NCI-H2029 (cell line): ENCODE results near the gene EXOC2.

Experiments
- DNase-seq: peaks from one replicate; lab custom pipeline; 2025; lab: John Stamatoyannopoulos, UW

Gene EXOC2

DNA sequence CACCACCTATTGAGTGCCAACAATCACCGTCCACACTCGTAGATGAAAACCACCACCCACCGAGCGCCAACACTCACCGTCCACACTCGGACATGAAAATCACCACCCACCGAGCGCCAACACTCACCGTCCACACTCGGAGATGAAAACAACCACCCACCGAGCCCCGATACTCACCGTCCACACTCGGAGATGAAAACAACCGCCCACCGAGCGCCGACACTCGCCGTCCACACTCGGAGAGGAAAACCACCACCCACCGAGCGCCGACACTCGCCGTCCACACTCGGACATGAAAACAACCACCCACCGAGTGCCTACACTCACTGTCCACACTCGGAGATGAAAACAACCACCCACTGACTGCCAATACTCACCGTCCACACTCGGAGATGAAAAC, 172.1 kb downstream of the EXOC2 start:
- no peak for DNase-seq

DNA sequence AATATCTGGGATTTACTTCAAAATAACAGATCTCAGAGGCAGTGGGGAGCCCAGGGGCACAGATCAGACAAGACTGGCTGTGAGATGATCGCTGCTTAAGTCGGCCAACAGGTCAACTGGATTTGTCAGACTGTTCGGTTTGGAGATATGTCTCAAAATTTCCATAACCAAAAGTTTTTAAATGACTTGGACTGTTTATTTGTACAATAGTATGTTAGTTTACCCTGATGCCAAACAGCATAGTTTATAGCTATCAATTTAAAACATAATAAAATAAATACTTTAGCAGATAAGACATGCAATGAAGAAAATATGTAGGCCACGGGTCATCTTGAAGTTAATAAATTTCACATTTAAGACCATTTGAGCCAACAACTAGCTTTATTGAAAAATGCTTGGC, 174.7 kb downstream of the EXOC2 start:
- no peak for DNase-seq

DNA sequence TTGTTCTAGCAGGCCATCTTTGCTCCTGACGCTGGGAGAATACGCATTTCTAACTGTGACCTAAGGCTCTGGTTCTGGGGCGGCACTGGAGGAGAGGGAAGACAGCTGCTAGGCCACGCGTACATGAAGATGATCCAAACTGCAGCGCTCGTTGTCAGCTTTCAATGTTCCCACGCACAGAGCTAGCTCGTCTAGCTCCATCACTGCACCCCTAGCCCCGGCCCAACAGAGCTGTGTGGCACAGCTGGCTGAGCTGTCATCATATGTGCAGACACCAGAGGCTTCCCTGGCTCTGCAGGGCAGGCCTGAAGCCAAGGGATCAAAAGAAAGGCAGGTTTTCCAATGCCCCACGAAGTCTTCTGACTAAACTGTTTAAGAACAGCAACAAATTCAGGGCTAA, 176.7 kb downstream of the EXOC2 start:
- no peak for DNase-seq

DNA sequence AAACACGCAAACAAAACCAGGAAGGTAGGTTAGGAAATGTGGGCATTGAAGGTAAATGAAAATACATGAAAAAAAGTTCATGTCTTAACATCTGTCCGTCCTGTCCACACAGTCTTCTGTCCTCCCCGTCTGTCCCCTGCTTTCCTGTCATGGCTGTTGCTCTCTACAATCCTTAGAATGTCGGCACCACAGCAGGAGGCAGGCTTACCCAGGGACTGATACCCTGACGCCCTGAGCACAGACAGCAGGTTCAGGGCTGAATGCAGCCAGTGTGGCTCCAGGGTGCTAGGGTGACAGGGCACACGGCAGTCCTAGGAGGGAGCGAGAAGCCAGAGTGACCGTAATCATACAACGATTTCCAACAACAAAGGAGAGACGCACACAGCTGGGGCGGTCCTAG, 177.7 kb downstream of the EXOC2 start:
- no peak for DNase-seq

DNA sequence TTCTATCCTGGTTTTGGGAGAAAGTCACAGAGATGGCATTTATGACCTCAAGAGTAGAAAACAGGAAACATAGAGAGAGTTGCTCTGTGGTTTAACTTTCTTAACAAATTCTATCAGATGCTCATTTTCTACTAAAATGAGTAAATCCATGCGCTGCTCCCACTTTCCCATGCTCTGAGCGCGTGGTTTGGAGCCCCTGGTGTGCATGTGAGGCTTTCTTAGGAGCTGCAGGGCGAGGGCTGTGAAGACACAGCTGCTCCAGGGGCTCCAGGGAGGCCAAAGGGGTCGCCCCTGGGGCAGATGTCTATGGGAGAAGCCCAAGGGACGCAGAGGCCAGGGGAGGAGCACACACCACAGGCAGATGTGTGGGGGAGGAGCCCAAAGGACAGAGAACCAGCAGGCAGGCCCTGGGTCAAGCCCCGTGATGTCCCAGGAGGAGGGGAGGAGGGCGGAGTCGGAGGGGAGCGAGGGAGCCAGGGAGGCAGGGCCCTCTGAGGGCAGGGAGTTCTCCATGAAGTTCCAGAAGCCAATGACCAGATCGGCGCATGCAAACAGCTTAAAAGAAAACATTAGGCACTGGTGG, 178.5 kb downstream of the EXOC2 start:
- no peak for DNase-seq

DNA sequence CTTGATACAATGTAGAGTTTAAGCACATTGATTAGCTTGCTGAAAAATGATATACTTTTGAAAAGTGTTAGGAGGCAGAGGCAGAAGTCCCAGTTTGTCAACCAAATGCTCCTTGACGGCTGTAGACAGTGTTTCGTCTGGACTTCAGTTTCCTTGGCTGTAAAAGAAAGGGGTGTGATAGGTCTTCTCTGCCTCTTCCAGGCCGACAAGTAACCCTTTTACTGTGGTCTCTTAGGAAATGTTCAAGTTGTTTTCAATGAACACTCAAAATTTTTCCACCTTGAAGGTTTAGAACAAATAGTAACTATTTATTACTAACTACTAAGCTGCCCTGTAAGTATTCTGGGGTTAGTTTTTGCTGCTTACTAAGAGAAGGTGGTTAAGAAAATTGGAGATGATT, 179.0 kb downstream of the EXOC2 start:
- no peak for DNase-seq

DNA sequence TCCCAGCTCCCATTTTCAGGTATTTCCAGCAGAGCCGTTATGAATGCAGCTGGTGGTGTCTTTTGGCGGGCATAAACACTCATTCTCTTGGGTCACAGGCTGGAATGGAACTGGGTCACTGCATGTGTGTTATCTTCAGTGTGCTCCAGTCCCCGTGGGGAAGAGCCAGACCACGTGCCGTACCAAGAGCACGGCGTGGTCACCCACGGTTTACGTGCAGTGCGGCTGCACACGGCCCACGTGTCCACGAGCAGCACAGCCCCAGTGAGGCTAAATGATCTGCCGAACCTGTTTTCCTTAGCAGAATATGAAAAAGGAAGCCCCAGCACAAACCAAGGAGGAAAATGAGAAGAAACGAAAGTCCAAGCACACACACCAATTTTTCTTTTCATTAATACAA, 179.9 kb downstream of the EXOC2 start:
- DNase-seq: no peak

DNA sequence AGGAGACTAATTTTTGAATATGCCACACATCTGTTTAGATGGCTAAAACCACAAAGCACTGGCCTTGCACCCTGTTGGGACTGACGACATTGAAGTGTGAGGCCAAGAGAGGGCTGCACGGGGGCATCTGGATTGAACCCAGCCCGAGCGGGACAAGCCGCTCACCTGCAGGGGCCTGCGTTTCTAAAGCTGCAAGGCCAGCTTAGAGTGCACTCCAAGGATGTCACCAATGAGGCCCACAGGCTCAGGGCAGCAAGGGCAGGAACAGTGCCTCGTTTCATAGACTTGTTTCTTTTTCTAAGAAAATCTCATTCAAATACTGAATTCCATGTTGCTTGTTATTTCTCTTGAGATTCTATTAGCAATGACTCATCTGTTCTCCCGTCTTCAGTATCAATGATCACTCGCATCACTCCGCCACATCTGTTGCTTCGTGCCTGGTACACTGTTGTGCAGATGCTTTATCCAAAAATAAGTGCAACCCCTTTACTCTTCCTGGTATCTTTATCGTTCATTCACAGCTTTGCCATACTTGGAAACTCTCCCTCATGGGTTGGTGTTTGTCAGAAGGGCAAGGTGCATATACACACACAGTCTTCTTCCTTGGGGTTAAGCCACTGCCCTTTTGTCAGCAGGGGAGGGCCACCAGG, 181.3 kb downstream of the EXOC2 start:
- no peak for DNase-seq

DNA sequence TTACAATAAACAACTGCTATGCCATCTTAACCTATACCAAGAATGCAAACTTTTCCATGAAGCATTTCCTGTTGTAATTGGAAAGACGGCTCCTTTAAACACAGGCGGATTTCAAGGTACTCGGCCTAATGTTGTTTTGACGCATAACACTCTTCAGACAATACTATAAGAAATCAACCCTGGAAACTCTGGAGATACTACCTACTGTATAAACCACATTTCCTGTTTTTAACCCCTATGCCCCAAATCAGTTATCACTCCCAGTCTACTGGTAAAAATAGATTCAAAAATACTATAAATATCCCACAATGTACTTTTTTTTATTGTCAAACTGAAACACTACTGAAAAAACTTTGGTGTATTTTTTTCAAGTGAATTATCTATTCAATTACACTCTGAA, 183.3 kb downstream of the EXOC2 start:
- no peak for DNase-seq

DNA sequence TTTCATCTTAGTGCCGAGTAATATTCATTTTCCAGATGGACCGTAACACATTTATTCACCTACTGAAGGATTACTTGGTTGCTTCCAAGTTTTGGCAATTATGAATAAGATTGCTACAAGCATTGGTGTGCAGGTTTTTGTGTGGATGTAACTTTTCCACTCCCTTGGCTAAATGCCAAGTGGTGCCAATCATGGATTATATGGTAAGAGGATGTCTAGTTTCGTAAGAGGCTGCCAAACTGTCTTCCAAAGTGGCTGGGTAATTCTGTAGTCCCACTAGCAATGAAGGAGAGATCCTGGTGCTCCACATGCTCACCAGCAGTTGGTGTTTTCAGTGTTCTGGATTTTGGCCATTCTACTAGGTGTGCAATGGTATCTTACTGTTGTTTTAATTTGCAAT, 184.3 kb downstream of the EXOC2 start:
- no peak for DNase-seq

DNA sequence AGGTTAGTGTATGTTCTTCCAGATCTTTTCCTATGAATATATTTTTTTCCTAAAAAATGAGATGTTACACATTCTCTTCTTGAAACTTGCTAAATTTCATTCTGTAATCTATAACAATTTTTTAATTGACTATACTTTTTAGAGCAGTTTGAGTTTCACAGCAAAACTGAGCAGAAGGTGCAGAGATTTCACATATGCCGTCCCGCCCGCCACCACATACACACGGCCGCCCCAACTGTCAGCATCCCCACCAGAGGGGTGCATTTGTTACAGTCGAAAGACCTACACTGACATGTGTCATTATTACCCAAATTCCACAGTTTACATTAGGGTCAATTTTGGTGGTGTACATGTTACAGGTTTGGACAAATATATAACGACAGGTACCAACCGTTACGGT, 184.9 kb downstream of the EXOC2 start:
- no peak for DNase-seq

DNA sequence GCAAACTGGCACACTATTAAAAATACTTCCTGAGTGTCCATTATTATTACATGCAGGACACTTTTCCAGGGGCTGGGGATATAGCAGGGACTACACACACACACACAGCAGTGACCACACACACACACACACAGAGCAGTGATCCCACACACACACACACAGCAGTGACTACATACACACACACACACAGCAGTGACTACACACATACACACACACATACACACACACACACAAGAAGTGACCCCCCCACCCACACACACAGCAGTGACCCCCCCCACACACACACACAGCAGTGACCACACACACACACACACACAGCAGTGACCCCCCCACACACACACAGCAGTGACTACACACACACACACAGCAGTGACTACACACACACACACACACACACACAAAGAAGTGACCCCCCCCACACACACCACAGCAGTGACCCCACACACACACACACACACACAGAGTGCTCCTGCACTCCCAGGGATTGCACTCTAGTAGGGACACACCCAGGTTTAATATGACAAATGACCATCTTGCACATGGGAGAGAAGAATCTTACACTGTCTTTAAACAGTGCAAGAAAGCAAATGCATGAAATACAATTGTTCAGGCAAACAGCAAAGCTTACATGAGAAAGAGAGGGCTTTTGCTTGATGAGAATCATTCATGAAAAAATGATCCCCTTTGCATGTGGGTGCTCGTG, 185.9 kb downstream of the EXOC2 start:
- no peak for DNase-seq

DNA sequence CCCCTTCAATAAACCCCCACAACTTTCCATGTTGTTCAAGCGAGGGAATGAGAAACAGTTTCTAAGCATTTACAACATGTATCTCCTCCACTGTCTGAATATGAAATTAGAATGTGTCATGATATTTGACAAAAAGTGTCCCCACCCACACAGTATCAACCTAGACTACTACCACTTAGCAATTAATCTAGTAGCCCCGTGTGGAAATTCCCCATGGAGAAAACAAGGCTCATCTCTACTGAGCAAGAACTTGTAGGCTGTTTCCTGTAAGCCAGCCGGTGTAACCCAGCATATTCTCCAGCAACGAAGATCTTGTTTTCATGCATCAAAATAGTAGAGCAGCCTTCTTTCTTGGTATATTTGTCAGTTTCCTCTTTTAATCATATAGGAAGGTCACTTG, 186.4 kb downstream of the EXOC2 start:
- DNase-seq: no peak

DNA sequence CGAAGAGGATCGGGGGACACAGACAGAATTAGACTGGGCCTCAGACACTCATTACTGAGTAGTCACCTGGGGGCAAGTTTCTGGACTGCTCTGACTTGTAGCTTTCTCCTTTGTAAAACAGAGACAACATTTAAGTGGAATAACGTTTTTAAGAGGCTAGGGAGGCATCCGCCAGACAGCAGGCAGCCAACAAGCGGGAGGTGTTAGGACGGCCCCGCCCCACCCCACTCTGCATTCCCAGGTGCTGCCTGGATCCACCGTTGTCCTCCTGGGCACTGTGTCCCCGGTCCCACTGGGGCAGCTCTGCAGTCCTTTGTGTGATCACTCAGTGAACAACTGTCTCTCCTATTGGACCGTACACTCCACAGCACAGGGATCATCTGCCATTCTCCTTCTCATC, 187.6 kb downstream of the EXOC2 start:
- DNase-seq: no peak

DNA sequence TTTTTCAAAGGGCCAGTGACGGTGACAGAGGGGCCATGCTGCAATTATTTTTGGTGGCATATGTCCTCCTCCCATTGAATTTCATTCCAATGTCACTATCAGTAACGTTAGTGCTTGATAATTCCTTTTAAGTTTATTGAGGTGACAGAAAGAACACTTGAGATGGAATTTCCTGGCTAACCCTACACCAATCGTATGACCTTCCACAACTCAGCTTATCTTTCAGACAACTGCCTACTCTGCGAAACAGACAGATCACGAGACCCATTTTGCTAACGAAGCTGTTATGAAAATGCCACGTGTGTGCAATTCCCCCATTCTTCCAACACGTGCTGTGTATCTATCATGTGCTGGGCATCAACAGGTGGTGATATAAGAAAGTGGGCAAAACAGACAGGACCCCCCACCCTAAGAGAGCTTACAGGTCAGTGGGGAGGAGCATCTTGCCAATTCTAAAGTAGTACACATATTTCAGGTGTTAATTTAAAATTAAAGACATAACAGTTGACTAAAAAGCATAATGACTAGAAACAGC, 188.4 kb downstream of the EXOC2 start:
- DNase-seq: no peak

DNA sequence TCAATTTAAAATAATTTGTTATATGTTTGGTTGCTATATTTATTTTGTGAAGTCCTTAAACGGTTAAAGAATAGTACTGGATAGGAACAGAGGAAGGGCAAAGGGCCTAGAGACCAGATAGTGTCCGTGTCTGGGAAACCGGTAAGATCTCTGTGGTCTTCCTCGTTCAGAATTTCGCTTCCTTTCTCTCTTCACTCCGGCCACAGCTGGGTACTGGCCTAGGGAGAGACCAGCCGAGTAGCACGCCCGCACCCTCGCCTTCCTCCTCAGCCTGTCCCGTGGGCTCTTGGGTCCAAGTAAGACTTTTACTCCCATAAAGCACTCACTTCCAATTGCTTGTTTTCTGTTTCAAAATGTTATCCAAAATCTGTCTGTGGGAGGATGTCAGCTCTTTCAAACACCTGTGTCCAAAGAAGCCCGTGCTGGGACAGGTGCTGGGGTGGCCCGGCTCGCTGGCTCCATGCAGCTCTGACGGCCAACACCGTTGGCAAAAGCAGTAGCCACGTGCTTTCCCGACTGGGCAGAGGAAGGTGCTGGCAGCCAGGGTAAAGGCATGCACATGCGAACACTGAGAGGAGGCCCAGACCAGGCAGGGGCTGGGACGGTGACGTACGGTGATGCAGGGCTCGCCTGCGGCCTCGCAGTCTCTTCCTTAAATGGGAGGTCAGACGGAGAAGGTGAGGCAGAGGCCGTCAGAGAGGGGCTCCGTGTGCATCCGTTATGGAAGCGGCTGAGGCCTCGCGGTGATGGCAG, 189.2 kb downstream of the EXOC2 start:
- DNase-seq: no peak

DNA sequence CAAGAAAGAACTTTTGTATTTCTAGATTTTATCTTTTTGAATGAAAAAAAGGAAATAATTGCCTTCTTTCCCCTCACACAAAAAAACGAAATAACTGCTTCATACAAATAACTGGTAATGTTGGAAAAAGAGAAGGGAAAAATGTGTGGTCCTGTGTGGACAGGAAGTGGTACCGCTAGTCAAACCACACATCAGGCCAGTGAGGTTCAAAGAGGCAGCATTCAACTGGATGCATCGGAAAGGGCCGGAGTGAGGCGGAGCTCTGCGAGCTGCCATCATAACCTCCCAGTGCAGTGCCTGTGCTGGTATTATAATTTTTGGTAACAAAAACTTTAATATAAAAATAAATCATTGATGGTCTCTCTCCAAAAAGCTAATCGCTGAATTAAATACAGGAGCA, 190.2 kb downstream of the EXOC2 start:
- no peak for DNase-seq

DNA sequence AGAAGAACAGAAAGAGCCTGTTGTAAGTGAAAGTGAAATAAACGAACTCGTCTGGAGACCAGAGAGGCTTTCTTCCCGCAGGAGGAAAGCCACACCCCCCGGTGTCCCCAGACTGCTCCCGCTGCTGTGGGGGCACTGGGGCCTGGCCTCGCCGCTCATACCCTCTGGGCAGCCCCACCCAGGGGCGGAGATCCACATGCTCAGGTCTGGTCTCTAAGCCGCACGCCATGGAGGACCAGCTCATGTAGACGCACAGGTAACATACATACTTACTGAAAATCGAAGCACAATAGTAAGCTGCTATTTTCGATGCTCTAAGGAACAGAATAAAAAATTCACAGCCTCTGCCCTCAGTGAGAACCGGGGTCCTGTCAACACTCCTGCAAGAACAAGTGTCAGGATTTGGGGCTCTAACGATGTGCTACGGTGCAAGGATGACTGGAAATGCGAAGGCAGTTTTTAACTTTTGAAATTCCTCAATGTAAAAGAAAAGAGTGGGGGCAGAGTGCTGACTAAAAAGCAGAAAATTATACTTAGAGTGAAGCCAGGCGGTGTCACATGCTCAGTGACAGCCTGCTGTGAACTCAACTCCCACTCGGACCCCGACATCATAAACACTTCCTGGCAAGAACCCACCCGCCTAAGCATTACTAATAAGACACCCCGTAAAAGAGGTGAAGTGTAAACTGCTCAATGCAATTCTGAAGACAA, 190.9 kb downstream of the EXOC2 start:
- no peak for DNase-seq

DNA sequence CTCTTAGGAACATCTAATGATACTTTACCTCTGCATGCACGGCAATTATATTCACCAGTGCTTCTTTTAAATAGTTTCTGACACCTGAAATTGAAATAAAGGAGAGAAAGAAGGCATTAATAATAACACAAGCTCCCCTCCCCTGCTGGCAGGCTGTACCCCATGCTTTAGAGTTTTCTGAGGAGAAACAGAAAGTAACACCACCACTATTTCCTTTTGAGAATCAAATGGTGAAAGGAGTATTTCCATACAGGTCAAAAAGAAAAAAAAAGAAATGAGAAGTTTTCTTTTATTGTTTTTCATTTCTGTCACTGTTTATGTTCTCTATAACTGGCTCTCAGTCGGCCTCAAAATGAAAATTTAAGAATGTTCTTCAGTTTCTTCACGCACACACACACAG, 193.3 kb downstream of the EXOC2 start:
- DNase-seq: no peak

DNA sequence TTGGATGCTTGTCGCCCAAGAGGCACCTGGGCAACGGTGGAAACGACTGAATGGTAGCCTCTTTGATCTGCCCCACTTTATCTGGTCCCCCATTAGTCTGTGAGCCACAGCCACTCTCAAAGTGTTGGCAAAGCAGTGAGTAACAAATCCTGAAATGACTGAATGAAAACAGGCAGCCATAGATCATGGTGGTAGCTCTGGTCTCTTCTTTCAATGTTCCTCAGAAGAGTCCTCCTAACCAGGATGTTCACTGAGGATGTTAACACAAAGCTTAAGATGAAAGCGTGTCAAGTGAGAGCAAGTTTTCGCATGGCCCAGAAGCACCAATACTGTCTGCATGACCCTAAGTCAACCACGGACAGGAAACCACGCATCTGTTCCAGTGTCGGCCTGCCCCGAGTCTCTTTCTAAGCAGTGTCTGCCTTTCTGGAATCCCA, 194.1 kb downstream of the EXOC2 start:
- DNase-seq: no peak

DNA sequence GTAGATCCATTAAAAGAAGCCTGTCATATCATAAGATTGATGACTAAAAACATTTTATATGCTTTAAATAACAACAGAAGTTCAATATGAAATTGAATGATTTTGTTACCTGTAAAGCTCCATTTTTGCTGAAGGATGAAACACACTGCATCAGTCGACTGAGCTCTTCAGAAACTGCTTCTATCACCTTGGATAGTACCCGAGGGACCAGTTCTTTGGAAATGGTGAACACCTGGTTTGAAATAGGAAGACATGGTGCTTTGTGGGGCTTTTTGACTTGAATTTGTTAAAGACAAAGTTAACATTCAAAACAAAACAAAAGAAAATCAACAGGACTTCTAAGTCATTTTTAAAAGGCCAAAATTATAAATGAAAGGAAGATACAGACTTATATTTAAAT, 195.7 kb downstream of the EXOC2 start:
- no peak for DNase-seq

DNA sequence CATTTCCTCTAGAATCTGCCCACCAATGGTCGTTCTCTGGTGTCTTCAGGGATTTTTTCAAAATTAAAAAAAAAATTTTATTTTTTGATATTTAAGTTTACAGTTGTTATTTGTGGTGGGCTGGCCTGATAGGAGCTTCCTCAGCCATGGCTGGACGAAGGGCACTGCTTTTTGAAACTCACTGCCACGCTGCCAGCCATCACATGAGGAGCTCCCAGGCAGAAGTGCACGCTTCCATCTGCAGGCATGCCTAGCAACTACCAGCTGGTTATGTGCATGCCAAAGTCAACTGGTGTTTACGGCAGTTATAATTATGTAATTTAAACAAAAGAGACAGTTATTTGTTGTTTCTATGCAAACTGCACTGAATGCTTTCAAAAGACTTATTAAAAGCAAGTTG, 196.3 kb downstream of the EXOC2 start:
- DNase-seq: no peak
